KMS-11 (cell line): ENCODE measurements around the gene MECR.
A peak's percentile ranks its signal among the peaks of the same experiment; 100 is the strongest.

ENCODE experiments used
- H2AFZ ChIP-seq: fragments of 200-600 bp; sonication (generic); 2 replicates; pipeline ENCODE4 v1.6.1; 2016; ENCODE audit warnings: antibody characterized with exemption, mixed run types, low read depth
- H3K27ac ChIP-seq: fragments of 200-600 bp; sonication (generic); 2 replicates; pipeline ENCODE4 v1.6.1; 2016; ENCODE audit warnings: mild to moderate bottlenecking, mixed run types
- H3K27me3 ChIP-seq: fragments of 200-600 bp; sonication (generic); 2 replicates; pipeline ENCODE4 v1.6.1; 2017; ENCODE audit warnings: mild to moderate bottlenecking, low read depth, mixed run types, moderate library complexity; ENCODE audit not compliant: insufficient read depth
- H3K36me3 ChIP-seq: fragments of 200-600 bp; sonication (generic); 2 replicates; pipeline ENCODE4 v1.6.1; 2017; ENCODE audit warnings: mild to moderate bottlenecking, mixed run types; ENCODE audit not compliant: insufficient read depth
- H3K4me1 ChIP-seq: fragments of 200-600 bp; sonication (generic); 2 replicates; pipeline ENCODE4 v1.6.1; 2016; ENCODE audit warnings: mild to moderate bottlenecking, low read depth, mixed run types; ENCODE audit not compliant: poor library complexity, severe bottlenecking
- H3K4me2 ChIP-seq: fragments of 200-600 bp; sonication (generic); 2 replicates; pipeline ENCODE4 v1.7.0; 2016; ENCODE audit warnings: mild to moderate bottlenecking, mixed run types
- H3K4me3 ChIP-seq: fragments of 200-600 bp; sonication (generic); IDR thresholded peaks from 2 replicates; pipeline ENCODE4 v1.6.1; 2017; ENCODE audit warnings: low read depth, low read length, mixed read lengths; ENCODE audit not compliant: insufficient read depth
- H3K79me2 ChIP-seq: fragments of 200-600 bp; sonication (generic); 2 replicates; pipeline ENCODE4 v1.6.1; 2016; ENCODE audit warnings: low read depth, mixed run types; ENCODE audit not compliant: insufficient read depth
- H3K9ac ChIP-seq: fragments of 200-600 bp; sonication (generic); 2 replicates; pipeline ENCODE4 v1.6.1; 2016; ENCODE audit warnings: mild to moderate bottlenecking, mixed run types
- H4K20me1 ChIP-seq: fragments of 200-600 bp; sonication (generic); 2 replicates; pipeline ENCODE4 v1.6.1; 2016; ENCODE audit warnings: mild to moderate bottlenecking, mixed run types; ENCODE audit not compliant: insufficient read depth
- CTCF ChIP-seq: fragments of 200-600 bp; sonication (generic); conservative IDR thresholded peaks from 2 replicates; pipeline ENCODE4 v1.6.1; 2017; ENCODE audit warnings: low read depth, mild to moderate bottlenecking, antibody characterized with exemption, low read length, moderate library complexity, mixed read lengths

Gene MECR

GRCh38 chr1:29186252-29186651, 44.5 kb downstream of the MECR start:
- no peak overlapping the region for H3K4me3 ChIP-seq
- H3K4me2 ChIP-seq = no peak overlapping the region
- H3K4me1 ChIP-seq = peaks cover 24% of the 10 kb centered on the region
- no peaks in the 10 kb centered on the region for H3K27me3 ChIP-seq
- TF ChIP-seq CTCF = no peak
- H2AFZ ChIP-seq = no peak overlapping the region
- no peak overlapping the region for H3K27ac ChIP-seq
- H4K20me1 ChIP-seq = no peaks in the 10 kb centered on the region
- H3K9ac ChIP-seq = no peak overlapping the region
- peaks cover 4% of the 10 kb centered on the region for H3K79me2 ChIP-seq
- H3K36me3 ChIP-seq = no peaks in the 10 kb centered on the region

- Histone ChIP-seq H3K4me2 (peak overlapping the region; percentile 96), H3K9ac (no peak overlapping the region), H3K27ac (peak overlapping the region; percentile 97; the same call in 1 of the 2 replicates), H3K36me3 (no peaks in the 10 kb centered on the region; the same call in 1 of the 2 replicates), H3K4me1 (peaks cover 45% of the 10 kb centered on the region), H3K27me3 (no peaks in the 10 kb centered on the region), H4K20me1 (peaks cover 20% of the 10 kb centered on the region), H2AFZ (0 out of 2 replicates have a peak overlapping the region, but pooled peaks have one; percentile 91), H3K79me2 (peaks cover 34% of the 10 kb centered on the region), H3K4me3 (peak overlapping the region; percentile 50)
- no peak for TF ChIP-seq CTCF
These were observed 47.4 kb downstream of the MECR start for GRCh38 chr1:29183287-29183686.

GRCh38 chr1:29181413-29182225, 49.1 kb downstream of the MECR start, which contains the start of gene SRSF4:
Gene SRSF4, minus strand, starts transcription at chr1:29181900. Its CDS starts 148 bp downstream, at chr1:29181752.
- Histone ChIP-seq H4K20me1 (peaks cover 34% of the 10 kb centered on the region), H2AFZ (peak within 1 kb of the TSS; percentile 91), H3K9ac (peak within 1 kb of the TSS; percentile 100), H3K4me1 (peaks cover 53% of the 10 kb centered on the region), H3K27me3 (no peaks in the 10 kb centered on the region), H3K27ac (peak within 1 kb of the TSS; percentile 97), H3K36me3 (peaks cover 6% of the 10 kb centered on the region; the same call in 1 of the 2 replicates), H3K4me2 (peak within 1 kb of the TSS; percentile 99), H3K79me2 (peaks cover 50% of the 10 kb centered on the region), H3K4me3 (peak within 1 kb of the TSS; percentile 69)
- TF ChIP-seq CTCF = peak; percentile 63

GRCh38 chr1:29180497-29181412, 50.0 kb downstream of the MECR start:
- H3K4me1 ChIP-seq = peaks cover 53% of the 10 kb centered on the region
- H2AFZ ChIP-seq = peak overlapping the region; percentile 56; the same call in 1 of the 2 replicates
- H3K79me2 ChIP-seq = peaks cover 59% of the 10 kb centered on the region
- peak overlapping the region; percentile 64 for H3K4me3 ChIP-seq
- TF ChIP-seq CTCF = no peak
- peak overlapping the region; percentile 100 for H3K9ac ChIP-seq
- peak overlapping the region; percentile 99 for H3K4me2 ChIP-seq
- H3K27me3 ChIP-seq = no peaks in the 10 kb centered on the region
- H3K27ac ChIP-seq = peak overlapping the region; percentile 97
- peaks cover 6% of the 10 kb centered on the region; the same call in 1 of the 2 replicates for H3K36me3 ChIP-seq
- peaks cover 37% of the 10 kb centered on the region for H4K20me1 ChIP-seq
